Right lobe of liver (tissue), 6 donors: ENCODE data around the gene PTPRR. TPM values are rescaled to one million over a fixed set of nuclear protein-coding genes. Genes with fewer than 3 reads are reported as not detected.

Experiments
- ATAC-seq, 4 donors: fragments of 200-7000 bp; cut with Tn5 transposase; one replicate each; pipeline ENCODE4 v1.9.1; 2020; ENCODE audit warnings: mild to moderate bottlenecking in 4 of 4, moderate library complexity in 4 of 4
- DNase-seq, 3 donors: peaks; one replicate each; pipeline ENCODE4 v3.0.0-alpha.2; 2020
- H3K27ac ChIP-seq, 3 donors: fragments of 200-600 bp; one replicate each; pipeline ENCODE4 v1.8.0; 2022
- H3K27me3 ChIP-seq, 2 donors: fragments of 200-600 bp; one replicate each; pipeline ENCODE4 v1.8.0; 2022
- H3K36me3 ChIP-seq, 4 donors: fragments of 200-600 bp; sonication (generic) in 1 of 4; one replicate each; pipeline versions ENCODE4 v1.5.1 to v1.8.0; 2017 to 2022; ENCODE audit warnings: control low read depth in 1 of 4
- H3K4me1 ChIP-seq, 4 donors: fragments of 200-600 bp; sonication (generic) in 1 of 4; one replicate each; pipeline versions ENCODE4 v1.5.1 to v1.8.0; 2017 to 2022; ENCODE audit warnings: control low read depth in 1 of 4
- H3K4me3 ChIP-seq, 3 donors: fragments of 200-600 bp; one replicate each; pipeline ENCODE4 v1.8.0; 2022
- H3K9me3 ChIP-seq, 4 donors: fragments of 200-600 bp; sonication (generic) in 1 of 4; one replicate each; pipeline versions ENCODE4 v1.5.1 to v1.8.0; 2017 to 2022; ENCODE audit warnings: control low read depth in 1 of 4
- CTCF ChIP-seq, 4 donors: fragments of 200-600 bp in 3 of 4; fragments of 450-650 bp in 1 of 4; IDR thresholded peaks; one replicate each; pipeline versions ENCODE4 v1.5.1 to v1.8.0; 2016 to 2022; ENCODE audit warnings: antibody characterized with exemption in 4 of 4, mild to moderate bottlenecking in 2 of 4
- POLR2A ChIP-seq: fragments of 450-650 bp; IDR thresholded peaks from one replicate; pipeline ENCODE4 v1.6.1; 2017; ENCODE audit warnings: antibody characterized with exemption, mild to moderate bottlenecking
- WGBS: methylation state at CpG from one replicate; pipeline ENCODE4 v1.1.6; 2018; ENCODE audit warnings: low coverage, low lambda C conversion rate; ENCODE audit not compliant: insufficient coverage; ENCODE audit errors: missing lambda C conversion rate; 5-methylcytosine and 5-hydroxymethylcytosine counted together
- intact Hi-C, 2 donors: fragments of 100-400 bp; cut with DNase I; formaldehyde crosslinking; loops; one replicate each; pipeline versions ENCODE4 v1.11.2 to v1.14.1; 2022
- total RNA-seq, 6 experiments: library from RNA; depleted of rRNA in 2 of 6; stranded (reverse); fragments of >200 nt in 2 of 6; fragmentation: NEBNext Ultra II Directional in 3 of 6; extraction: Animal tissue kit (Norgen Biotek cat#: 25700) in 3 of 6; gene quantifications; one replicate each; pipeline versions ENCODE4 v1.1.0 to v1.2.4, GENCODE V29; 2016 to 2023
- donor health status: DM: no; HTN: yes; CAD: no.
- donor health status: DM: no; HTN: no; CAD: no.
- donor health status: DM: no; HTN: no; CAD: no.
- donor health status: DM: no; HTN: yes; CAD: no.
- donor health status: DM: no; HTN: yes; CAD: no.

The PTPRR gene
- total RNA-seq, 6 experiments from 2014 or later: 0.12 TPM; not detected in 5

GRCh38 chr12:70617450-70617849, 303.1 kb downstream of the PTPRR start:
- H3K27ac ChIP-seq: no peak overlapping the region
- no peak overlapping the region for H3K4me3 ChIP-seq
- intact Hi-C loops: no loop called here
- DNase-seq (no peak), ATAC-seq (no peak)
- WGBS: 69% methylated on average over 4 of the region's 4 CpGs
- H3K9me3 ChIP-seq: no peaks in the 10 kb centered on the region
- H3K27me3 ChIP-seq: no peaks in the 10 kb centered on the region
- H3K36me3 ChIP-seq: no peaks in the 10 kb centered on the region
- H3K4me1 ChIP-seq: no peaks in the 10 kb centered on the region
- TF ChIP-seq CTCF (IDR thresholded peaks at IDR 0.05): no peak
- no peak for TF ChIP-seq POLR2A

GRCh38 chr12:70615174-70615866, 305.2 kb downstream of the PTPRR start:
- no peaks in the 10 kb centered on the region for H3K36me3 ChIP-seq
- TF ChIP-seq CTCF (IDR thresholded peaks at IDR 0.05): no peak
- no peak for TF ChIP-seq POLR2A
- no peaks in the 10 kb centered on the region for H3K27me3 ChIP-seq
- intact Hi-C loops: no loop called here
- ATAC-seq: peak in 1 of 4 donors; percentile 34
- H3K4me3 ChIP-seq: no peak overlapping the region
- H3K9me3 ChIP-seq: no peaks in the 10 kb centered on the region
- no peak for DNase-seq
- H3K27ac ChIP-seq: no peak overlapping the region
- 41% methylated on average over 5 of the region's 5 CpGs for WGBS
- no peaks in the 10 kb centered on the region for H3K4me1 ChIP-seq

- Histone ChIP-seq H3K9me3 (no peaks in the 10 kb centered on the region), H3K27me3 (peaks cover 0 to 8% of the 10 kb centered on the region in 2 donors), H3K27ac (peak overlapping the region in 2 of 3 donors; percentile 21 to 32), H3K4me3 (peak overlapping the region; percentile 29 to 50 (median 38)), H3K36me3 (no peaks in the 10 kb centered on the region), H3K4me1 (peaks cover 0 to 4% (median 0%) of the 10 kb centered on the region in 4 donors)
- intact Hi-C loops: no loop called here
- DNase-seq (peak; percentile 60 to 66 (median 63)), ATAC-seq (peak; percentile 71 to 83 (median 81))
- TF ChIP-seq POLR2A (peak; percentile 42), CTCF (IDR thresholded peaks at IDR 0.05) (no peak)
- 2% methylated on average over 14 of the region's 63 CpGs for WGBS
Measured at GRCh38 chr12:70609739-70610491, 310.6 kb downstream of the PTPRR start.

GRCh38 chr12:70609203-70609602, 311.3 kb downstream of the PTPRR start:
- 80% methylated on average over 1 of the region's 2 CpGs for WGBS
- intact Hi-C loops: no loop called here
- Histone ChIP-seq H3K36me3 (no peaks in the 10 kb centered on the region), H3K27ac (peak overlapping the region in 2 of 3 donors; percentile 21 to 32), H3K4me1 (peaks cover 0 to 4% (median 0%) of the 10 kb centered on the region in 4 donors), H3K4me3 (peak overlapping the region; percentile 29 to 50 (median 38)), H3K9me3 (no peaks in the 10 kb centered on the region), H3K27me3 (peaks cover 0 to 8% of the 10 kb centered on the region in 2 donors)
- TF ChIP-seq CTCF (IDR thresholded peaks at IDR 0.05): no peak
- no peak for TF ChIP-seq POLR2A
- DNase-seq (no peak), ATAC-seq (peak in 2 of 4 donors; percentile 6 to 27)
